GM12878 (cell line): ENCODE measurements around the gene RAB44. TPM values are rescaled to one million over a fixed set of nuclear protein-coding genes. Genes with fewer than 3 reads are reported as not detected.

ENCODE experiments used
- ATAC-seq: fragments of 200-7000 bp; cut with Tn5 transposase; 3 replicates; pipeline ENCODE4 v1.9.1; 2020; ENCODE audit warnings: mild to moderate bottlenecking, moderate library complexity
- BruUV-seq: library from RNA; stranded (reverse); fragments of 400-500 nt; replicated peaks from 2 replicates; lab custom pipeline; 2021; lab: Mats Ljungman, UMichigan
- CTCF ChIA-PET: fragments of 300-600 bp; sonication (Branson Sonifier 250); formaldehyde crosslinking; extraction: SDS; loops from one replicate; lab custom pipeline; 2021; ENCODE audit warnings: inconsistent platforms; lab: Yijun Ruan, JAX
- POLR2A ChIA-PET: fragments of 350-600 bp; formaldehyde crosslinking; extraction: SDS; loops from one replicate; lab custom pipeline; 2021; ENCODE audit warnings: inconsistent platforms; lab: Charles Lee
- RAD21 ChIA-PET: fragments of 300-600 bp; sonication (Branson Sonifier 250); formaldehyde crosslinking; loops from one replicate; lab custom pipeline; 2023; ENCODE audit warnings: antibody characterized with exemption; ENCODE audit not compliant: unreplicated experiment; lab: Charles Lee
- SMC1A ChIA-PET: fragments of 300-600 bp; sonication (Branson Sonifier 250); formaldehyde crosslinking; loops from one replicate; lab custom pipeline; 2023; ENCODE audit not compliant: unreplicated experiment, uncharacterized antibody; lab: Charles Lee
- DNase-seq: peaks from one replicate; pipeline ENCODE4 v3.0.0-alpha.2; 2011; ENCODE audit warnings: low read depth, low spot score
- FAIRE-seq: peaks from 3 replicates; lab custom pipeline; 2011; peaks lifted over from hg19 to GRCh38; lab: Jason Lieb, UNC
- H2AFZ ChIP-seq: 2 replicates; pipeline ENCODE4 v1.6.0; 2011; ENCODE audit warnings: low read depth, low read length, control low read depth; ENCODE audit not compliant: control insufficient read depth
- H3K27ac ChIP-seq: 2 replicates; pipeline ENCODE4 v1.5.1; 2011; ENCODE audit warnings: control low read depth; ENCODE audit not compliant: control insufficient read depth, insufficient read depth
- H3K27me3 ChIP-seq, 2 experiments: replicated peaks in 1 of 2; 2 replicates each; pipeline versions ENCODE4 v1.6.0 to v1.6.1; 2011; ENCODE audit warnings: low read length in 1 of 2; ENCODE audit not compliant: control insufficient read depth in 2 of 2, insufficient read depth in 2 of 2
- H3K36me3 ChIP-seq, 2 experiments: 2 replicates each; pipeline ENCODE4 v1.5.1; 2011; ENCODE audit warnings: low read length in 1 of 2; ENCODE audit not compliant: control insufficient read depth in 2 of 2, insufficient read depth in 2 of 2
- H3K4me1 ChIP-seq: 2 replicates; pipeline ENCODE4 v1.6.1; 2011; ENCODE audit warnings: mild to moderate bottlenecking, low read length, moderate library complexity, mixed read lengths; ENCODE audit not compliant: control insufficient read depth, insufficient read depth
- H3K4me2 ChIP-seq: 2 replicates; pipeline ENCODE4 v1.6.0; 2011; ENCODE audit warnings: control low read depth; ENCODE audit not compliant: control insufficient read depth, insufficient read depth
- H3K4me3 ChIP-seq: fragments of 200-600 bp; sonication (generic); 2 replicates; pipeline ENCODE4 v1.5.1; 2016
- H3K79me2 ChIP-seq: 2 replicates; pipeline ENCODE4 v1.6.0; 2011; ENCODE audit warnings: low read length; ENCODE audit not compliant: control insufficient read depth, insufficient read depth
- H3K9ac ChIP-seq: 2 replicates; pipeline ENCODE4 v1.8.0; 2011; ENCODE audit warnings: low read length, control low read depth, mixed read lengths; ENCODE audit not compliant: control insufficient read depth, insufficient read depth
- H3K9me3 ChIP-seq: replicated peaks from 3 replicates; pipeline ENCODE4 v1.5.1; 2011; ENCODE audit warnings: mild to moderate bottlenecking, low read length; ENCODE audit not compliant: control insufficient read depth, insufficient read depth
- H4K20me1 ChIP-seq: 2 replicates; pipeline ENCODE4 v1.6.0; 2011; ENCODE audit not compliant: control insufficient read depth, insufficient read depth
- CBX5 ChIP-seq: sonication (generic); IDR thresholded peaks from 2 replicates; pipeline ENCODE4 v1.6.1; 2016; ENCODE audit warnings: low read depth, moderate library complexity, mild to moderate bottlenecking, inconsistent platforms
- CTCF ChIP-seq, 3 experiments: IDR thresholded peaks in 2 of 3; conservative IDR thresholded peaks in 1 of 3; 2 replicates each; pipeline ENCODE4 v1.5.1; 2011; ENCODE audit warnings: low read depth in 3 of 3, low read length in 3 of 3, mild to moderate bottlenecking in 3 of 3, control low read depth in 2 of 3, moderate library complexity in 2 of 3, inconsistent platforms in 1 of 3, mixed read lengths in 1 of 3; ENCODE audit not compliant: control insufficient read depth in 2 of 3, insufficient read depth in 1 of 3; ENCODE audit errors: extremely low read depth in 1 of 3
- GATAD2B ChIP-seq: fragments of 450-650 bp; conservative IDR thresholded peaks from 2 replicates; pipeline ENCODE4 v1.6.1; 2017; ENCODE audit warnings: low read depth, mild to moderate bottlenecking, moderate library complexity
- MEF2A ChIP-seq: IDR thresholded peaks from 2 replicates; pipeline ENCODE4 v1.6.1; 2011; ENCODE audit warnings: low read depth, mild to moderate bottlenecking, low read length, moderate library complexity; ENCODE audit not compliant: insufficient read depth
- MTA2 ChIP-seq: fragments of 450-650 bp; IDR thresholded peaks from 2 replicates; pipeline ENCODE4 v1.6.1; 2016; ENCODE audit warnings: low read depth, mild to moderate bottlenecking, moderate library complexity
- POLR2A ChIP-seq: IDR thresholded peaks from 2 replicates; pipeline ENCODE4 v1.6.1; 2011; ENCODE audit warnings: low read depth, mild to moderate bottlenecking, low read length
- RAD21 ChIP-seq: IDR thresholded peaks from 2 replicates; pipeline ENCODE4 v1.6.1; 2011; ENCODE audit warnings: mild to moderate bottlenecking, low read depth, low read length, moderate library complexity; ENCODE audit not compliant: insufficient read depth
- RAD51 ChIP-seq: fragments of 450-650 bp; IDR thresholded peaks from 2 replicates; pipeline ENCODE4 v1.6.1; 2016; ENCODE audit warnings: moderate library complexity, mild to moderate bottlenecking, inconsistent platforms
- STAT1 ChIP-seq: fragments of 450-650 bp; conservative IDR thresholded peaks from 2 replicates; pipeline ENCODE4 v1.6.1; 2014; ENCODE audit warnings: antibody characterized with exemption, mild to moderate bottlenecking
- WRNIP1 ChIP-seq: IDR thresholded peaks from 2 replicates; pipeline ENCODE4 v1.6.1; 2011; ENCODE audit warnings: low read depth, low read length, improper control_type of control experiment, borderline replicate concordance
- ZNF274 ChIP-seq: IDR thresholded peaks from one replicate; pipeline ENCODE4 v1.8.0; 2011; ENCODE audit not compliant: insufficient read length, insufficient read depth
- ZNF592 ChIP-seq: fragments of 450-650 bp; IDR thresholded peaks from 2 replicates; pipeline ENCODE4 v1.6.1; 2017; ENCODE audit warnings: mild to moderate bottlenecking, moderate library complexity
- WGBS: methylation state at CpG from one replicate; pipeline ENCODE4 v1.1.6; 2016; ENCODE audit warnings: low lambda C conversion rate; ENCODE audit not compliant: insufficient replicate concordance, insufficient coverage; ENCODE audit errors: missing lambda C conversion rate; 5-methylcytosine and 5-hydroxymethylcytosine counted together
- in situ Hi-C: fragments of 300-500 bp; cut with MboI; formaldehyde crosslinking; loops from 9 replicates; pipeline ENCODE4 v1.14.3; 2018; ENCODE audit warnings: mixed read lengths
- intact Hi-C: fragments of 100-400 bp; cut with micrococcal nuclease; formaldehyde crosslinking; loops from one replicate; pipeline ENCODE4 v1.14.2; 2022; ENCODE audit not compliant: unreplicated experiment
- polyA plus RNA-seq, 11 experiments: library from polyadenylated mRNA; depleted of rRNA in 4 of 11; unstranded in 6 of 11; stranded (reverse) in 5 of 11; fragments of >200 nt; fragmentation: Nextera tagmentation in 4 of 11; fragmentation: Illumina TruSeq in 1 of 11; extraction: Ambion mirVana in 4 of 11; extraction: Trizol in 1 of 11; gene quantifications; 1 replicate in 1 of 11; 2 replicates in 10 of 11; pipeline versions ENCODE4 v1.2.1 to v1.2.3, GENCODE V29; 2011 to 2016; ENCODE audit warnings: inconsistent platforms in 2 of 11, missing spikeins in 2 of 11, low read depth in 1 of 11
- total RNA-seq, 4 experiments: library from RNA; depleted of rRNA in 3 of 4; stranded (reverse); fragments of >200 nt in 3 of 4; fragmentation: Illumina TruSeq in 1 of 4; extraction: Trizol in 1 of 4; gene quantifications; 2 replicates each; pipeline versions ENCODE4 v1.2.1 to v1.2.3, GENCODE V29; 2013 to 2021

Gene RAB44
- total and polyA plus RNA-seq, 10 of the 15 experiments (the other 5 are each of a cell fraction or from before 2014, with no cell fraction given), result 0.01 to 0.08 (median 0.05) TPM; not detected in 2

DNA sequence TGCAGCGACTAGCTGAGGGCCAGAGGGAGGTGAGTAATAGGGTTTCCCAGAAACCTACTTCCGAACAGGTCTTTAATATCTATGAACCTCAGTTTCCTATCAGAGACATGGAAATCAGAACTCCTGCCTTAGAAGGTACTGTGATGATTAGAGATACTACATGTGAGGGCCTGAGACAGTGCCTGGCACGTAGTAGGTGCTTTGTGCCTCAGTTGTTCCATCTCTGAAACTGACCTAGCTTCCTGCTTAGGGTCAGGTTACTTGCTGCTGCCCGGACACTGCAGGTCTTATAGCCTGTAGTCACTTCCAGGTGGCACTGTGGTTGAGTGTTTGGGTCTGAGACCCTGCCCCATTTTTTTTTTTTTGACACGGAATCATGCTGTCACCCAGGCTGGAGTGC, 20.9 kb downstream of the RAB44 start:
- Histone ChIP-seq H3K4me2 (no peak overlapping the region), H3K27me3 (no peaks in the 10 kb centered on the region), H3K9me3 (no peaks in the 10 kb centered on the region), H3K27ac (no peak overlapping the region), H3K9ac (no peak overlapping the region), H3K4me3 (no peak overlapping the region), H3K79me2 (no peaks in the 10 kb centered on the region), H2AFZ (no peak overlapping the region)
- FAIRE-seq (no peak), DNase-seq (no peak)
- RAD21 ChIA-PET, result interaction anchor here (3.1 to 3.6 kb wide), 2 partner anchors 36 kb away, joined by 11 to 14 read pairs; no protein-coding TSS in a partner anchor
- BruUV-seq, result no TSS peak
- in situ Hi-C loops, result no loop called here
- TF ChIP-seq STAT1, result no peak
- no peak for TF ChIP-seq POLR2A
- TF ChIP-seq GATAD2B, result no peak
- no peak for TF ChIP-seq ZNF274
- no peak for TF ChIP-seq CTCF (IDR thresholded peaks at IDR 0.05 in 2 of 3, conservative IDR thresholded peaks at IDR 0.05 in 1 of 3; ENCODE audit: control insufficient read depth in 2 of 3, extremely low read depth in 1 of 3, insufficient read depth in 1 of 3, low read depth in 3 of 3, low read length in 3 of 3)
- TF ChIP-seq RAD21, result no peak
- TF ChIP-seq RAD51, result no peak
- TF ChIP-seq MTA2, result no peak
- TF ChIP-seq ZNF592, result no peak
- no peak for TF ChIP-seq CBX5
- TF ChIP-seq MEF2A, result no peak
- TF ChIP-seq WRNIP1, result no peak
- TF ChIP-seq, all 136 proteins: peak for 0
- intact Hi-C loops, result no loop called here
- WGBS, result 65% methylated on average over 5 of the region's 5 CpGs
- Histone ChIP-seq H3K4me1 (peaks cover 14% of the 10 kb centered on the region), H3K36me3 (no peaks in the 10 kb centered on the region), H4K20me1 (no peaks in the 10 kb centered on the region)
- POLR2A ChIA-PET, result interaction anchor here (0.5 to 1.9 kb wide), 4 partner anchors 26 to 37 kb away, joined by 3 to 5 read pairs (median 4); no protein-coding TSS in a partner anchor
- no peak for ATAC-seq
- SMC1A ChIA-PET, result interaction anchor here (1.3 to 2.0 kb wide), 4 partner anchors 10 to 103 kb away, joined by 3 to 7 read pairs (median 6); no protein-coding TSS in a partner anchor
- CTCF ChIA-PET, result interaction anchor here (1.6 to 3.5 kb wide), 2 partner anchors 11 to 41 kb away, joined by 5 to 14 read pairs; no protein-coding TSS in a partner anchor
